K562 (cell line): Measurements from ENCODE around the gene MAD1L1.

Experiments
- ARNT ChIP-seq, 2 experiments: fragments of 450-650 bp; IDR thresholded peaks; 2 replicates each; pipeline ENCODE4 v1.6.1; 2016; ENCODE audit warnings: mild to moderate bottlenecking in 1 of 2
- DACH1 ChIP-seq: fragments of 450-650 bp; IDR thresholded peaks from 2 replicates; pipeline ENCODE4 v1.6.1; 2018; ENCODE audit not compliant: partially characterized antibody
- MEF2A ChIP-seq: IDR thresholded peaks from 2 replicates; pipeline ENCODE4 v1.6.1; 2011; ENCODE audit warnings: low read depth, mild to moderate bottlenecking, low read length, moderate library complexity; ENCODE audit not compliant: control insufficient read depth
- NEUROD1 ChIP-seq: fragments of 150-350 bp; IDR thresholded peaks from 2 replicates; pipeline ENCODE4 v1.6.1; 2014; ENCODE audit warnings: borderline replicate concordance, low read length, low read depth; ENCODE audit not compliant: partially characterized antibody
- NFIC ChIP-seq: fragments of 450-650 bp; IDR thresholded peaks from 2 replicates; pipeline ENCODE4 v1.6.1; 2017; ENCODE audit warnings: mild to moderate bottlenecking, inconsistent platforms
- POU5F1 ChIP-seq: fragments of 150-350 bp; IDR thresholded peaks from 2 replicates; pipeline ENCODE4 v1.6.1; 2014; ENCODE audit warnings: borderline replicate concordance, low read length, low read depth, mild to moderate bottlenecking; ENCODE audit not compliant: partially characterized antibody
- PURB ChIP-seq: sonication (generic); formaldehyde crosslinking; IDR thresholded peaks from 2 replicates; pipeline ENCODE4 v1.9.0; 2021; ENCODE audit warnings: low read depth, mild to moderate bottlenecking, missing genetic modification reagents
- RB1 ChIP-seq: fragments of 450-650 bp; IDR thresholded peaks from 2 replicates; pipeline ENCODE4 v1.6.1; 2017; ENCODE audit warnings: low read depth, mild to moderate bottlenecking
- SMAD2 ChIP-seq: fragments of 150-350 bp; IDR thresholded peaks from 2 replicates; pipeline ENCODE4 v1.6.1; 2014; ENCODE audit warnings: low read depth, mild to moderate bottlenecking, low read length
- SPI1 ChIP-seq: IDR thresholded peaks from 2 replicates; pipeline ENCODE4 v1.6.1; 2011; ENCODE audit warnings: low read depth, low read length, control low read depth, borderline replicate concordance
- TAF15 ChIP-seq: fragments of 200-400 bp; formaldehyde crosslinking; IDR thresholded peaks from 2 replicates; pipeline ENCODE4 v1.6.1; 2017; ENCODE audit warnings: mild to moderate bottlenecking, low read depth, low read length, moderate library complexity
- ZNF239 ChIP-seq: fragments of 250-450 bp; sonication (Bioruptor Pico); IDR thresholded peaks from 2 replicates; pipeline ENCODE4 v1.4.0; 2020; ENCODE audit warnings: mild to moderate bottlenecking

DNA sequence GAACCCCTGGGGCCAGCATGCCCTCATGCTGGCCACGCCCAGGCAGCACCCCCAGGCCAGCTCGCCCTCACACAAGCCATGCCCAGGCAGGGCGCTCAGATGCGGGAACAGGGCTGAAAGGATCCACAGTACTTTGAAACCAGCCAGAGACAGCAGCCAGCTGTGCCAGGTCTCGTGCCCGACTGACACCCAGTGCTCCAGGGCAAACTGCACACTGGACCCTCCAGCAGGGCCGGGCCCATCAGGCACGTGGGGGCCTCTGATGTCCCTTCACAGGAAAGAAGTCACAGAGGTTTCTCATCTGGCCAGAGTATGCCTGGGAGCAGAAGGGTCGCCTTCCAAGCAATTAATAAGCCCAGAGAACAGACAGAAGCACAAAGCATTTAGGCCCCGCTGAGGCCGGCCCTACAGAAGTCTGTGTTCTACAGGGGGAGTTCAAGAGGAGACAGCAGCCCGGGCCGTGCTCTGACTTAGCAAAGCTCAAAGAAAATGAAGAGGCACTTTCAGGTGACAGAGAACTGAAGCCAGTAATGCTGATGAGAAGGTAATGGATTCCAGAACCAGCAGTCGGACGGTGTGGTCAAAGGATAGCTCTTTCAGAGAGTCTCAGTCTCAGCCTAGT, 21.4 kb downstream of the MAD1L1 start:
- TF ChIP-seq NEUROD1: no peak
- no peak for TF ChIP-seq POU5F1
- TF ChIP-seq ZNF239 (CRISPR knock-in tag): no peak
- no peak for TF ChIP-seq TAF15
- no peak for TF ChIP-seq NFIC
- TF ChIP-seq ARNT (IDR thresholded peaks at IDR 0.05): no peak
- TF ChIP-seq DACH1: no peak
- TF ChIP-seq RB1: no peak
- no peak for TF ChIP-seq PURB (CRISPR knock-in tag)
- no peak for TF ChIP-seq SPI1
- TF ChIP-seq SMAD2: no peak
- TF ChIP-seq MEF2A: no peak
